ENCODE measurements around the gene MAK.
"Not testable (repeated sequence)": the region's sequence is repeated elsewhere in the genome, so short reads cannot be mapped to it uniquely, and the experiment has no call there.

MAK gene

DNA sequence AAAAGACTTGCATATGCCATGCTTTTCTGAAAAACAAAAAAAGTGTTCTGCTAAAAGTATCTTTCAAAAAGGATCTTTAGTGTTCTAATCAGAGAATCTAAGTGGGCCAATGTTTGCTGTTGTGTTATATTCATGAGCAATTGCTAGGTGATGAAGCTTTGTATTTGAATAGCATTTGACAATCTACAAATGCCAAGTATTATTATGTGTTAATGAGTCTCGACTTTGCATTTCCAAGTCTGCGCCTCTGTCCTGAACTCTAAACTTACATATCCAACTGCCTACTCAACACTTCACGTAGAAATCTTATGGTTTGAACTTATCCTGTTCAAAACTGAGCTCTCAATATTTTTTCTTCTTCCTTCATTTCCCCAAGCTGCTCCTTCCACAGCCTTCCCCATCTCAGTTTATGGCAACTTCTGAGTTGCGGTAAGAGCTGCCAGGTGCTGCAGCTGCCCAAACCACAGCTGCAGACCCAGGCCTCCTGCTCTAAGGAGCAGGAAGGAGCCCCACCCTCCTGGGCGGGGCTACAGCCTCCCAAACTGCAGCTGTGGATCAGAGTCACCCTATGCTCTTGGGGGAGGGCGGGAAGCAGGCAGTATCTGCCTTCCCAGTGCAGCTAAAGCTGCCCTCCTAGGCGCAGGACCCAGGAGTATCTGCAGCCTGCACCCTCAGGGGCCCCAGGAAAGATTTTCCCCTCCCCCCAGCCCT lies 16.7 kb upstream of the MAK start:
- ChIA-PET POLR2A (no interaction called here), CTCF (interaction anchor here (0.7 kb wide), 1 partner anchor 21 kb away, joined by 3 read pairs; no protein-coding TSS in a partner anchor)
- H3K36me3 ChIP-seq (ENCODE audit: control insufficient read depth in 4 of 4, insufficient read depth in 4 of 4, low read length in 3 of 4), result no peaks in the 10 kb centered on the region
- peaks cover 0 to 6% (median under 1%) of the 10 kb centered on the region in 4 experiments for H3K4me1 ChIP-seq (ENCODE audit: control extremely low read depth in 1 of 4, control insufficient read depth in 4 of 4, insufficient read depth in 4 of 4, low read length in 3 of 4)
- H3K4me3 ChIP-seq (ENCODE audit: control insufficient read depth in 1 of 7, extremely low read depth in 1 of 7, insufficient read depth in 4 of 7, low read depth in 2 of 7, low read length in 6 of 7), result no peak overlapping the region
- H3K27me3 ChIP-seq (replicated peaks in 2 of 5; ENCODE audit: control insufficient read depth in 4 of 5, insufficient read depth in 5 of 5, low read length in 4 of 5), result peaks cover 0 to 2% (median 0%) of the 10 kb centered on the region in 5 experiments
- DNase-seq, result no peak
- no peak overlapping the region for H3K27ac ChIP-seq (ENCODE audit: insufficient read depth in 1 of 2, low read depth in 1 of 2, low read length in 2 of 2, poor library complexity in 1 of 2, severe bottlenecking in 2 of 2)
- 95% methylated on average over 4 of the region's 7 CpGs for WGBS (ENCODE audit: insufficient coverage)
- H3K9me3 ChIP-seq (ENCODE audit: control extremely low read depth in 1 of 5, control insufficient read depth in 4 of 5, insufficient read depth in 2 of 5, low read depth in 1 of 5, low read length in 4 of 5), result peaks cover 0 to 15% (median 6%) of the 10 kb centered on the region in 5 experiments

DNA sequence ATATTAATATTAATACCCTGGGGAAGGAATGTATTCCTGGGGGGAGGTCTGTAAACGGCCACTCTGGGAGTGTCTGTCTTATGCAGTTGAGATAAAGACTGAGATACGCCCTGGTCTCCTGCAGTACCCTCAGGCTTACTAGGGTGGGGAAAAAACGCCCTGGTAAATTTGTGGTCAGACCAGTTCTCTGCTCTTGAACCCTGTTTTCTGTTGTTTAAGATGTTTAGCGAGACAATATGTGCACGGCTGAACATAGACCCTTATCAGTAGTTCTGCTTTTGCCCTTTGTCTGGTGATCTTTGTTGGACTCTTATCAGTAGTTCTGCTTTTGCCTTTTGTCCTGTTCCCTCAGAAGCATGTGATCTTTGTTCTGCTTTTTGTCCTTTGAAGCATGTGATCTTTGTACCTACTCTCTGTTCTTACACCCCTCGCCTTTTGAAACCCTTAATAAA lies 15.5 kb upstream of the MAK start:
- H3K4me3 ChIP-seq (ENCODE audit: control insufficient read depth in 1 of 7, extremely low read depth in 1 of 7, insufficient read depth in 4 of 7, low read depth in 2 of 7, low read length in 6 of 7); CTCF ChIA-PET; H3K4me1 ChIP-seq (ENCODE audit: control extremely low read depth in 1 of 4, control insufficient read depth in 4 of 4, insufficient read depth in 4 of 4, low read length in 3 of 4); H3K36me3 ChIP-seq (ENCODE audit: control insufficient read depth in 4 of 4, insufficient read depth in 4 of 4, low read length in 3 of 4); H3K27me3 ChIP-seq (replicated peaks in 2 of 5; ENCODE audit: control insufficient read depth in 4 of 5, insufficient read depth in 5 of 5, low read length in 4 of 5); POLR2A ChIA-PET; H3K27ac ChIP-seq (ENCODE audit: insufficient read depth in 1 of 2, low read depth in 1 of 2, low read length in 2 of 2, poor library complexity in 1 of 2, severe bottlenecking in 2 of 2): not testable (repeated sequence)
- H3K9me3 ChIP-seq (ENCODE audit: control extremely low read depth in 1 of 5, control insufficient read depth in 4 of 5, insufficient read depth in 2 of 5, low read depth in 1 of 5, low read length in 4 of 5), result peaks cover 0 to 15% (median 6%) of the 10 kb centered on the region in 5 experiments
- DNase-seq, result peak in 2 of 3 donors; percentile 40 to 71
- WGBS (ENCODE audit: insufficient coverage), result 54% methylated on average over 5 of the region's 6 CpGs

DNA sequence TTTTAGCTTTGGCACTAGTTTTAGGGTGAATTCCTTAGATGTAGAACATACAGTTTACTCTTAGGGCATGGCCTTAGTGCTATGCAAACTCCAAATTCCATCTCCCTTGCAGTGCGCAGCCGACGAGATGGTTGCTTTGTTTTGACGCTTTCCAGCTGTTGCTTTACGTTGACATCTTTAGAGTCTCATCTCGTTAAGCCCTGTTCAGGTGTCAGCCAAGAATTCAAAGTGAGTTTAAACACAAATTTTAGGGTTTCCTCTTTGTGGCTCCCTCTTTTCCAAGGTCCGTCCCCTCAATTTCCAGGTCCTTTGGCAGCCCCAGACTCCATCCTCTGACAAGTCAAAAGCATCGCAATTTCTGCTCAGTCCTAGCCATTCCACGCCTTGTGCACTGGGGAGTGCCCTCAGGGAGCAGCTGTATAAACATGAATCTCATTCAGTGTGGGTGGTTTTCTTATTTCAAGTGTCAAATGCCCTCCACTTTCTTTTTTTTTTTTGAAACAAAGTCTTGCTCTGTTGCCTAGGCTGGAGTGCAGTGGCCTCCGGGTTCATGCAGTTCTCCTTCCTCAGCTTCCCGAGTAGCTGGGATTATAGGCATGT lies 14.1 kb upstream of the MAK start:
- no peaks in the 10 kb centered on the region for H3K36me3 ChIP-seq (ENCODE audit: control insufficient read depth in 4 of 4, insufficient read depth in 4 of 4, low read length in 3 of 4)
- DNase-seq, result no peak
- peaks cover 0 to 15% (median 6%) of the 10 kb centered on the region in 5 experiments for H3K9me3 ChIP-seq (ENCODE audit: control extremely low read depth in 1 of 5, control insufficient read depth in 4 of 5, insufficient read depth in 2 of 5, low read depth in 1 of 5, low read length in 4 of 5)
- H3K4me3 ChIP-seq (ENCODE audit: control insufficient read depth in 1 of 7, extremely low read depth in 1 of 7, insufficient read depth in 4 of 7, low read depth in 2 of 7, low read length in 6 of 7), result no peak overlapping the region
- WGBS (ENCODE audit: insufficient coverage), result 99% methylated on average over 10 of the region's 11 CpGs
- H3K4me1 ChIP-seq (ENCODE audit: control extremely low read depth in 1 of 4, control insufficient read depth in 4 of 4, insufficient read depth in 4 of 4, low read length in 3 of 4), result peaks cover 0 to 6% (median under 1%) of the 10 kb centered on the region in 4 experiments
- H3K27me3 ChIP-seq (replicated peaks in 2 of 5; ENCODE audit: control insufficient read depth in 4 of 5, insufficient read depth in 5 of 5, low read length in 4 of 5), result peaks cover 0 to 2% (median 0%) of the 10 kb centered on the region in 5 experiments
- no peak overlapping the region for H3K27ac ChIP-seq (ENCODE audit: insufficient read depth in 1 of 2, low read depth in 1 of 2, low read length in 2 of 2, poor library complexity in 1 of 2, severe bottlenecking in 2 of 2)
- POLR2A ChIA-PET, result no interaction called here
- CTCF ChIA-PET, result interaction anchor here (0.9 to 1.0 kb wide), 2 partner anchors 10 to 114 kb away, joined by 3 read pairs; no protein-coding TSS in a partner anchor

DNA sequence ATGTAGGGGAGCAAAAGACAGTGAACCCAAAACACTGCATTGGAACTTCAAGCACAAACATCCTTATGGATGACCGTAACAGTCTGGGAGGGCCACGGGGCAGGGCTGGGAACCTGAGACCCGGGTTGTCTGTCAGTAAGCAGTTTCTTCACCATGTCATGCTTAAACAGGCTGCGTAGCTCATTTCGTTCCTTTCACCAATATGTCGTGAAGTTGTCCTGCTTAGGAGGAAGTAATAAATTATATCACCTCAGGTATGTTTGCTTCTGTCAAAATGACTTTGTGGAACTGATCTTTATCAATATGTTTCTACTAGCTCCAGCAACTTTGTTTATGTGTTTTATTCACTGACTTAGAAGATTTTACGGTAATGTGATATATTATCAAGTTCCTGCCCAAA lies 12.4 kb upstream of the MAK start:
- Histone ChIP-seq H3K27me3 (replicated peaks in 2 of 5; ENCODE audit: control insufficient read depth in 4 of 5, insufficient read depth in 5 of 5, low read length in 4 of 5) (peaks cover 0 to 2% (median 0%) of the 10 kb centered on the region in 5 experiments), H3K4me1 (ENCODE audit: control extremely low read depth in 1 of 4, control insufficient read depth in 4 of 4, insufficient read depth in 4 of 4, low read length in 3 of 4) (peaks cover 0 to 6% (median under 1%) of the 10 kb centered on the region in 4 experiments), H3K9me3 (ENCODE audit: control extremely low read depth in 1 of 5, control insufficient read depth in 4 of 5, insufficient read depth in 2 of 5, low read depth in 1 of 5, low read length in 4 of 5) (peaks cover 0 to 15% (median 6%) of the 10 kb centered on the region in 5 experiments), H3K27ac (ENCODE audit: insufficient read depth in 1 of 2, low read depth in 1 of 2, low read length in 2 of 2, poor library complexity in 1 of 2, severe bottlenecking in 2 of 2) (no peak overlapping the region), H3K4me3 (ENCODE audit: control insufficient read depth in 1 of 7, extremely low read depth in 1 of 7, insufficient read depth in 4 of 7, low read depth in 2 of 7, low read length in 6 of 7) (no peak overlapping the region), H3K36me3 (ENCODE audit: control insufficient read depth in 4 of 4, insufficient read depth in 4 of 4, low read length in 3 of 4) (no peaks in the 10 kb centered on the region)
- DNase-seq, result peak in 1 of 3 donors; percentile 12
- ChIA-PET CTCF (no interaction called here), POLR2A (no interaction called here)
- WGBS (ENCODE audit: insufficient coverage), result 58% methylated on average over 5 of the region's 7 CpGs

DNA sequence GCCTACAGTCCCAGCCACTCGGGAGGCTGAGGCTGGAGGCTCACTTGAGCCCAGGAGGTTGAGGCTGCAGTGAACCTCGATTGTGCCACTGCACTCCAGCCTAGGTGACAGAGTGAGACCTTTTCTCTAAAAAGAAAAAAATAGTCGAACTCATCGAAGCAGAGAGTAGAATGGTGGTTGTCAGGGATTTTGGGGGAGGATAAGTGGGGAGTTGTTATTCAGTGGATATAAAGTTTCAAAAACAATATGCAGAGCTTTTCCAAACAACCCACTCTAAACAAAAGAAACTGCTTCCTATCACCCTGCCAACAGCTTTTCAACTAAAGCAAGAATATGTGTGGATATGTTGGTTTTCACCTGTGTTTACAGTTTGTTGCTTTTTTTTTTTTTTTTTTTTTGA lies 11.6 kb upstream of the MAK start:
- POLR2A ChIA-PET, result no interaction called here
- WGBS (ENCODE audit: insufficient coverage), result 100% methylated on average over 3 of the region's 4 CpGs
- CTCF ChIA-PET, result no interaction called here

DNA sequence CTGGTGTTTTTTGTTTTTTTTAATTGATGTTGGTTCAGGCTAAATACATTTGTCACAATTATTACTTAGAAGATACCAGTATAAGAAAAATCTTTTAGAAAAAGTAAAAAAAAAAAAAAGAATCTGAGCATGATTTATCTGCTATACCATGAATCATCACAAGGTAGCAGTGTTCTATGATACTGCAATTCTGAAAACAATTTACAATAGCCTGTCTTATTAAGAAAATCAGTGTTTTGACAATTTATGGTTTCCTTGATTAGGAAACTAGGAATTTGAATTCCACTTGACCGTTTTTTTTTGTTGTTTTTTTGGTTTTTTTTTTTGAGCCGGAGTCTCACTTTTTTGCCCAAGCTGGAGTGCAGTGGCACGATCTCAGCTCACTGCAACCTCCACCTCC lies 9.3 kb upstream of the MAK start:
- DNase-seq, result peak; percentile 10 to 33 (median 30)

More for the DNA sequence above, 11.6 kb upstream of the MAK start:
- H3K9me3 ChIP-seq (ENCODE audit: control extremely low read depth in 1 of 5, control insufficient read depth in 4 of 5, insufficient read depth in 2 of 5, low read depth in 1 of 5, low read length in 4 of 5), result peaks cover 0 to 12% (median 6%) of the 10 kb centered on the region in 5 experiments
- no peaks in the 10 kb centered on the region for H3K36me3 ChIP-seq (ENCODE audit: control insufficient read depth in 4 of 4, insufficient read depth in 4 of 4, low read length in 3 of 4)
- no peak overlapping the region for H3K27ac ChIP-seq (ENCODE audit: insufficient read depth in 1 of 2, low read depth in 1 of 2, low read length in 2 of 2, poor library complexity in 1 of 2, severe bottlenecking in 2 of 2)
- H3K4me1 ChIP-seq (ENCODE audit: control extremely low read depth in 1 of 4, control insufficient read depth in 4 of 4, insufficient read depth in 4 of 4, low read length in 3 of 4), result peaks cover 0 to 6% (median under 1%) of the 10 kb centered on the region in 4 experiments
- no peak for DNase-seq
- H3K4me3 ChIP-seq (ENCODE audit: control insufficient read depth in 1 of 7, extremely low read depth in 1 of 7, insufficient read depth in 4 of 7, low read depth in 2 of 7, low read length in 6 of 7), result no peak overlapping the region
- peaks cover 0 to 2% (median 0%) of the 10 kb centered on the region in 5 experiments for H3K27me3 ChIP-seq (replicated peaks in 2 of 5; ENCODE audit: control insufficient read depth in 4 of 5, insufficient read depth in 5 of 5, low read length in 4 of 5)

DNA sequence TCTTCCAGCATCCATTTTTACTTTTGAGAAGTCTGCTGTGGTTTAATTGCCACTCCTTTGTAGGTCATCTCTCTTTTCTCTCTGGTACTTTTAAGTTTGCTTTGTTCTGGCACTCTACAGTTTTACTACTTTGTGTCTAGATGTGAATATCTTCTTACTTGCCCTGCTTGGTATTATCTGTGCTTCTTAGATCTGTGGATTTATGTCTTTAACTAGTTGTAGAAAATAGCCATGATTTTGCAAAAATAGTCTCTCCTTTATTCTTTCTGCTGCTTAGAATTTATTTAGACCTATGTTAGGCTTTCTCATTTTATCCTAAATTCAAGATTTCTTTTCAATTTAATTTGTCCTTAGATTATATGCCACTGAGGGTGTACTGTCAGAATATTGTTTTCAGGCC lies 5.2 kb upstream of the MAK start:
- Histone ChIP-seq H3K27me3 (replicated peaks in 2 of 5; ENCODE audit: control insufficient read depth in 4 of 5, insufficient read depth in 5 of 5, low read length in 4 of 5) (peaks cover 0 to 22% (median 7%) of the 10 kb centered on the region in 5 experiments), H3K9me3 (ENCODE audit: control extremely low read depth in 1 of 5, control insufficient read depth in 4 of 5, insufficient read depth in 2 of 5, low read depth in 1 of 5, low read length in 4 of 5) (peaks cover 0 to 5% (median 0%) of the 10 kb centered on the region in 5 experiments), H3K36me3 (ENCODE audit: control insufficient read depth in 4 of 4, insufficient read depth in 4 of 4, low read length in 3 of 4) (no peaks in the 10 kb centered on the region), H3K4me1 (ENCODE audit: control extremely low read depth in 1 of 4, control insufficient read depth in 4 of 4, insufficient read depth in 4 of 4, low read length in 3 of 4) (peaks cover 5 to 6% (median 5%) of the 10 kb centered on the region in 4 experiments), H3K4me3 (ENCODE audit: control insufficient read depth in 1 of 7, extremely low read depth in 1 of 7, insufficient read depth in 4 of 7, low read depth in 2 of 7, low read length in 6 of 7) (no peak overlapping the region), H3K27ac (ENCODE audit: insufficient read depth in 1 of 2, low read depth in 1 of 2, low read length in 2 of 2, poor library complexity in 1 of 2, severe bottlenecking in 2 of 2) (no peak overlapping the region)
- no peak for DNase-seq
- POLR2A ChIA-PET, result no interaction called here
- CTCF ChIA-PET, result interaction anchor here (1.2 kb wide), 1 partner anchor 43 kb away, joined by 3 read pairs; no protein-coding TSS in a partner anchor

More for the DNA sequence above, 9.3 kb upstream of the MAK start:
- Histone ChIP-seq H3K4me1 (ENCODE audit: control extremely low read depth in 1 of 4, control insufficient read depth in 4 of 4, insufficient read depth in 4 of 4, low read length in 3 of 4) (peaks cover 0 to 6% (median under 1%) of the 10 kb centered on the region in 4 experiments), H3K4me3 (ENCODE audit: control insufficient read depth in 1 of 7, extremely low read depth in 1 of 7, insufficient read depth in 4 of 7, low read depth in 2 of 7, low read length in 6 of 7) (no peak overlapping the region), H3K9me3 (ENCODE audit: control extremely low read depth in 1 of 5, control insufficient read depth in 4 of 5, insufficient read depth in 2 of 5, low read depth in 1 of 5, low read length in 4 of 5) (peaks cover 0 to 7% (median 2%) of the 10 kb centered on the region in 5 experiments), H3K27ac (ENCODE audit: insufficient read depth in 1 of 2, low read depth in 1 of 2, low read length in 2 of 2, poor library complexity in 1 of 2, severe bottlenecking in 2 of 2) (no peak overlapping the region), H3K36me3 (ENCODE audit: control insufficient read depth in 4 of 4, insufficient read depth in 4 of 4, low read length in 3 of 4) (no peaks in the 10 kb centered on the region), H3K27me3 (replicated peaks in 2 of 5; ENCODE audit: control insufficient read depth in 4 of 5, insufficient read depth in 5 of 5, low read length in 4 of 5) (peaks cover 0 to 3% (median 0%) of the 10 kb centered on the region in 5 experiments)
- WGBS (ENCODE audit: insufficient coverage), result 57% methylated on average over 1 of the region's 3 CpGs
- CTCF ChIA-PET, result no interaction called here
- POLR2A ChIA-PET, result no interaction called here
